Naive B cell (primary cell): ENCODE measurements around the gene CLCA4. TPM values are rescaled to one million over a fixed set of nuclear protein-coding genes. Genes with fewer than 3 reads are reported as not detected.
"Not testable (repeated sequence)": the region's sequence is repeated elsewhere in the genome, so short reads cannot be mapped to it uniquely, and the experiment has no call there.

Experiments used
- ATAC-seq, 2 donors: fragments of 150-1000 bp; cut with Tn5 transposase; 2 replicates each; pipeline ENCODE4 v1.10.0; 2021; ENCODE audit warnings: low read depth in 2 of 2, mild to moderate bottlenecking in 2 of 2, moderate library complexity in 2 of 2
- DNase-seq: peaks from one replicate; pipeline ENCODE4 v3.0.0; 2022
- H3K27ac Mint-ChIP-seq, 6 donors: one replicate each; pipeline ENCODE4 v1.8.0; 2020 to 2022; ENCODE audit warnings: mild to moderate bottlenecking in 6 of 6, mixed read lengths in 6 of 6, moderate library complexity in 5 of 6, inconsistent platforms in 2 of 6
- H3K27me3 Mint-ChIP-seq, 3 donors: one replicate each; pipeline ENCODE4 v1.8.0; 2021 to 2022; ENCODE audit warnings: mixed read lengths in 3 of 3, mild to moderate bottlenecking in 1 of 3
- H3K36me3 Mint-ChIP-seq, 2 donors: one replicate each; pipeline ENCODE4 v1.8.0; 2020 to 2022; ENCODE audit warnings: mixed read lengths in 2 of 2, inconsistent platforms in 1 of 2, mild to moderate bottlenecking in 1 of 2
- H3K4me1 Mint-ChIP-seq, 3 donors: one replicate each; pipeline ENCODE4 v1.8.0; 2020 to 2022; ENCODE audit warnings: mixed read lengths in 3 of 3, inconsistent platforms in 1 of 3, mild to moderate bottlenecking in 1 of 3, moderate library complexity in 1 of 3
- H3K4me3 Mint-ChIP-seq, 8 donors: one replicate each; pipeline ENCODE4 v1.8.0; 2020 to 2022; ENCODE audit warnings: mild to moderate bottlenecking in 8 of 8, mixed read lengths in 8 of 8, moderate library complexity in 8 of 8, inconsistent platforms in 2 of 8
- H3K9me3 Mint-ChIP-seq, 7 donors: one replicate each; pipeline ENCODE4 v1.8.0; 2020 to 2022; ENCODE audit warnings: mixed read lengths in 7 of 7, mild to moderate bottlenecking in 5 of 7, inconsistent platforms in 2 of 7, moderate library complexity in 1 of 7
- polyA plus RNA-seq, 6 donors: library from polyadenylated mRNA; unstranded; fragments of 300-500 nt; fragmentation: Illumina TruSeq; gene quantifications; one replicate each; pipeline ENCODE4 v1.2.3, GENCODE V29; 2021; ENCODE audit warnings: low read depth in 6 of 6

Gene CLCA4
- polyA plus RNA-seq, result not detected

- Mint-ChIP-seq H3K4me1 (no peaks in the 10 kb centered on the region), H3K27me3 (peaks cover 0 to 10% (median 5%) of the 10 kb centered on the region in 3 donors), H3K36me3 (no peaks in the 10 kb centered on the region), H3K4me3 (no peak within 1 kb of the TSS), H3K9me3 (peaks cover 0 to 11% (median 6%) of the 10 kb centered on the region in 7 donors), H3K27ac (no peak within 1 kb of the TSS)
- DNase-seq (no peak), ATAC-seq (no peak)
Measured at GRCh38 chr1:86546787-86547221, at the start of gene CLCA4. Gene CLCA4, plus strand, starts transcription at chr1:86547078. Its CDS starts 42 bp downstream, at chr1:86547120.

GRCh38 chr1:86498281-86498680 lies 48.6 kb upstream of the CLCA4 start:
- Mint-ChIP-seq H3K9me3 (no peaks in the 10 kb centered on the region), H3K27ac (no peak overlapping the region), H3K4me1 (peaks cover 0 to 15% (median 0%) of the 10 kb centered on the region in 3 donors), H3K27me3 (peaks cover 0 to 35% (median 18%) of the 10 kb centered on the region in 3 donors), H3K36me3 (no peaks in the 10 kb centered on the region), H3K4me3 (no peak overlapping the region)
- DNase-seq (no peak), ATAC-seq (no peak)

GRCh38 chr1:86499987-86500593 lies 46.8 kb upstream of the CLCA4 start:
- H3K9me3 Mint-ChIP-seq, result no peaks in the 10 kb centered on the region
- no peaks in the 10 kb centered on the region for H3K36me3 Mint-ChIP-seq
- peak; percentile 35 to 56 for ATAC-seq
- DNase-seq, result peak; percentile 63
- H3K27ac Mint-ChIP-seq, result peak overlapping the region in 1 of 6 donors; percentile 28
- H3K4me3 Mint-ChIP-seq, result no peak overlapping the region
- H3K4me1 Mint-ChIP-seq, result peaks cover 0 to 19% (median 0%) of the 10 kb centered on the region in 3 donors
- peaks cover 0 to 30% (median 22%) of the 10 kb centered on the region in 3 donors for H3K27me3 Mint-ChIP-seq

- no peak for ATAC-seq
- H3K27ac Mint-ChIP-seq, result no peak overlapping the region
- DNase-seq, result no peak
- H3K9me3 Mint-ChIP-seq, result no peaks in the 10 kb centered on the region
- H3K27me3 Mint-ChIP-seq, result peaks cover 0 to 24% (median 22%) of the 10 kb centered on the region in 3 donors
- no peak overlapping the region for H3K4me3 Mint-ChIP-seq
- peaks cover 0 to 19% (median 0%) of the 10 kb centered on the region in 3 donors for H3K4me1 Mint-ChIP-seq
- H3K36me3 Mint-ChIP-seq, result no peaks in the 10 kb centered on the region
Measured at GRCh38 chr1:86500714-86501113, 46.2 kb upstream of the CLCA4 start.

- Mint-ChIP-seq H3K27me3 (peaks cover 0 to 17% (median 16%) of the 10 kb centered on the region in 3 donors), H3K4me1 (peaks cover 0 to 19% (median 0%) of the 10 kb centered on the region in 3 donors), H3K27ac (peak overlapping the region in 3 of 6 donors; percentile 48 to 65 (median 58)), H3K4me3 (peak overlapping the region; percentile 56 to 96 (median 86))
- not testable (repeated sequence) for H3K9me3 Mint-ChIP-seq, H3K36me3 Mint-ChIP-seq
- DNase-seq (peak; percentile 44), ATAC-seq (peak; percentile 76 to 87)
Measured at GRCh38 chr1:86502125-86502646, 44.7 kb upstream of the CLCA4 start.

GRCh38 chr1:86502721-86503405 lies 44.0 kb upstream of the CLCA4 start:
- Mint-ChIP-seq H3K27ac (peak overlapping the region in 1 of 6 donors; percentile 13), H3K27me3 (peaks cover 0 to 20% (median 18%) of the 10 kb centered on the region in 3 donors), H3K4me3 (peak overlapping the region; percentile 56 to 96 (median 86)), H3K4me1 (peaks cover 0 to 19% (median 0%) of the 10 kb centered on the region in 3 donors), H3K9me3 (no peaks in the 10 kb centered on the region), H3K36me3 (no peaks in the 10 kb centered on the region)
- peak; percentile 9 for DNase-seq
- peak; percentile 55 to 75 for ATAC-seq

- Mint-ChIP-seq H3K27me3 (peaks cover under 1 to 19% (median 14%) of the 10 kb centered on the region in 3 donors), H3K9me3 (no peaks in the 10 kb centered on the region), H3K4me1 (peaks cover 0 to 19% (median 0%) of the 10 kb centered on the region in 3 donors), H3K36me3 (no peaks in the 10 kb centered on the region), H3K4me3 (peak overlapping the region in 5 of 8 donors; percentile 34 to 96 (median 83)), H3K27ac (peak overlapping the region in 2 of 6 donors; percentile 13 to 36)
- no peak for DNase-seq
- no peak for ATAC-seq
Measured at GRCh38 chr1:86503406-86504136, 43.3 kb upstream of the CLCA4 start.

- peaks cover 4 to 15% (median 9%) of the 10 kb centered on the region in 3 donors for H3K27me3 Mint-ChIP-seq
- no peaks in the 10 kb centered on the region for H3K9me3 Mint-ChIP-seq
- no peak for ATAC-seq
- H3K36me3 Mint-ChIP-seq, result no peaks in the 10 kb centered on the region
- peak overlapping the region in 2 of 8 donors; percentile 93 to 96 for H3K4me3 Mint-ChIP-seq
- H3K27ac Mint-ChIP-seq, result no peak overlapping the region
- peaks cover 0 to 19% (median 0%) of the 10 kb centered on the region in 3 donors for H3K4me1 Mint-ChIP-seq
- no peak for DNase-seq
Measured at GRCh38 chr1:86504137-86504479, 42.8 kb upstream of the CLCA4 start.

GRCh38 chr1:86504895-86505563 lies 41.8 kb upstream of the CLCA4 start:
- H3K4me1 Mint-ChIP-seq, result peaks cover 0 to 18% (median 0%) of the 10 kb centered on the region in 3 donors
- no peaks in the 10 kb centered on the region for H3K36me3 Mint-ChIP-seq
- no peak overlapping the region for H3K4me3 Mint-ChIP-seq
- DNase-seq (no peak), ATAC-seq (no peak)
- peaks cover 4 to 15% (median 15%) of the 10 kb centered on the region in 3 donors for H3K27me3 Mint-ChIP-seq
- no peak overlapping the region for H3K27ac Mint-ChIP-seq
- H3K9me3 Mint-ChIP-seq, result no peaks in the 10 kb centered on the region

GRCh38 chr1:86505564-86505902 lies 41.3 kb upstream of the CLCA4 start:
- ATAC-seq (no peak), DNase-seq (no peak)
- peaks cover 0 to 2% (median 0%) of the 10 kb centered on the region in 7 donors for H3K9me3 Mint-ChIP-seq
- H3K4me1 Mint-ChIP-seq, result peaks cover 0 to 17% (median 0%) of the 10 kb centered on the region in 3 donors
- H3K4me3 Mint-ChIP-seq, result no peak overlapping the region
- H3K27ac Mint-ChIP-seq, result no peak overlapping the region
- H3K36me3 Mint-ChIP-seq, result no peaks in the 10 kb centered on the region
- peaks cover 4 to 15% (median 15%) of the 10 kb centered on the region in 3 donors for H3K27me3 Mint-ChIP-seq

GRCh38 chr1:86507935-86508582 lies 38.8 kb upstream of the CLCA4 start:
- Mint-ChIP-seq H3K27ac (no peak overlapping the region), H3K27me3 (peaks cover 4 to 15% (median 15%) of the 10 kb centered on the region in 3 donors), H3K9me3 (peaks cover 0 to 3% (median 0%) of the 10 kb centered on the region in 7 donors), H3K4me1 (peaks cover 0 to 5% (median 0%) of the 10 kb centered on the region in 3 donors), H3K36me3 (no peaks in the 10 kb centered on the region), H3K4me3 (no peak overlapping the region)
- ATAC-seq (peak in 1 of 2 donors; percentile 36), DNase-seq (peak; percentile 6)

- H3K4me1 Mint-ChIP-seq, result peaks cover 0 to 2% (median 0%) of the 10 kb centered on the region in 3 donors
- H3K36me3 Mint-ChIP-seq, result no peaks in the 10 kb centered on the region
- ATAC-seq (no peak), DNase-seq (no peak)
- H3K9me3 Mint-ChIP-seq, result peaks cover 0 to 3% (median 0%) of the 10 kb centered on the region in 7 donors
- peaks cover 4 to 15% (median 11%) of the 10 kb centered on the region in 3 donors for H3K27me3 Mint-ChIP-seq
- no peak overlapping the region for H3K4me3 Mint-ChIP-seq
- no peak overlapping the region for H3K27ac Mint-ChIP-seq
Measured at GRCh38 chr1:86508583-86508969, 38.3 kb upstream of the CLCA4 start.
